Psoas muscle (tissue), 8 donors: Measurements from ENCODE around the gene ERN1. TPM values are rescaled to one million over a fixed set of nuclear protein-coding genes. Genes with fewer than 3 reads are reported as not detected.

ENCODE experiments used
- ATAC-seq, 4 donors: fragments of 200-7000 bp; cut with Tn5 transposase; one replicate each; pipeline ENCODE4 v1.9.1; 2020; ENCODE audit warnings: moderate library complexity in 3 of 4, mild to moderate bottlenecking in 2 of 4
- DNase-seq, 2 donors: peaks; one replicate each; pipeline ENCODE4 v3.0.0-alpha.2; 2020
- H3K27ac ChIP-seq: fragments of 200-600 bp; one replicate; pipeline ENCODE4 v1.8.0; 2022
- H3K27me3 ChIP-seq, 3 donors: fragments of 200-600 bp in 1 of 3; one replicate each; pipeline versions ENCODE4 v1.6.1 to v1.8.0; 2013 to 2022; ENCODE audit warnings: low read length in 2 of 3, mild to moderate bottlenecking in 2 of 3, moderate library complexity in 1 of 3; ENCODE audit not compliant: insufficient read depth in 3 of 3
- H3K36me3 ChIP-seq, 2 donors: fragments of 200-600 bp in 1 of 2; one replicate each; pipeline versions ENCODE4 v1.6.1 to v1.8.0; 2013 to 2022; ENCODE audit warnings: low read depth in 1 of 2, mild to moderate bottlenecking in 1 of 2, moderate library complexity in 1 of 2; ENCODE audit not compliant: insufficient read depth in 1 of 2
- H3K4me1 ChIP-seq: fragments of 200-600 bp; one replicate; pipeline ENCODE4 v1.8.0; 2022
- H3K4me3 ChIP-seq: fragments of 200-600 bp; one replicate; pipeline ENCODE4 v1.8.0; 2022; ENCODE audit warnings: mild to moderate bottlenecking
- H3K9me3 ChIP-seq: fragments of 200-600 bp; one replicate; pipeline ENCODE4 v1.8.0; 2022
- WGBS, 3 donors: extraction: QIAGEN DNeasy Blood & Tissue Kit; methylation state at CpG; one replicate each; pipeline versions ENCODE4 v1.1.6 to v1.1.7; 2013; 5-methylcytosine and 5-hydroxymethylcytosine counted together
- intact Hi-C, 2 donors: fragments of 100-400 bp; cut with DNase I; formaldehyde crosslinking; loops; one replicate each; pipeline versions ENCODE4 v1.11.0 to v1.14.2; 2022
- polyA plus RNA-seq, 3 donors: library from polyadenylated mRNA; stranded (reverse); fragments of 200-250 nt; gene quantifications; one replicate each; pipeline ENCODE4 v1.2.3, GENCODE V29; 2013
- total RNA-seq, 4 donors: library from RNA; stranded (reverse); fragmentation: NEBNext Ultra II Directional in 2 of 4; extraction: Animal tissue kit (Norgen Biotek cat#: 25700) in 2 of 4; gene quantifications; one replicate each; pipeline versions ENCODE4 v1.2.1 to v1.2.4, GENCODE V29; 2021 to 2023
- TF ChIP-seq, protein P1 (sequence below): fragments of 200-600 bp; IDR thresholded peaks from one replicate; pipeline ENCODE4 v1.8.0; 2022; ENCODE audit warnings: antibody characterized with exemption
- donor health status: healthy with polysubstance abuse.
- donor health status: DM: no; HTN: no; CAD: no; lungs with moderate emphysema.
- donor health status: Bipolar disorder and iron deficiency.
- donor health status: healthy.
- donor health status: DM: yes; HTN: yes; CAD: no.
- donor health status: DM: no; HTN: no; CAD: no.
- donor health status: DM: no; HTN: no; CAD: no.
- donor health status: DM: yes; HTN: yes; CAD: no.

The ERN1 gene
- total and polyA plus RNA-seq, 7 donors, result 2.8 to 16.6 (median 10.6) TPM

DNA sequence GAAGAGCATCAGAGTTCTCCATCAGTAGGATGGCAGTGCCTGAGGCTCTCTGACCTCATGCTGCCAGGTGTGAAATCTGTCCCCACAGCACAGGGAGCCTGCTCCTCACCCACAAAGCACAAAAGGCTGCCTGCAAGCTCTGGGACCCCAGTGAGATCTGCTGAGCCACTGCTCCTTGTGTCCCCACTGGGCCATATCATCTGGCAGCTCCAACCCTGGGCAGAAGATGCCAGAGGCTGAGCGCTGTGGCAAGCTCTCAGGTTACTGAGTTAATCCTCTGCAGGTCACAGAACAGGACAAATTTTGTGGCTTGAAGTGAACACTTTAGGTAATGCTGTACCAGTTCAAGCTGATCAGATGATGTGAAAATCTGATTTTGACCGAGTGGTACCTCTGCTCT lies 26.7 kb upstream of the ERN1 start:
- Histone ChIP-seq H3K4me1 (peaks cover 86% of the 10 kb centered on the region), H3K4me3 (no peak overlapping the region), H3K36me3 (peaks cover 9 to 33% of the 10 kb centered on the region in 2 donors), H3K27ac (peak overlapping the region; percentile 88), H3K27me3 (no peaks in the 10 kb centered on the region), H3K9me3 (no peaks in the 10 kb centered on the region)
- DNase-seq, result peak; percentile 50 to 78
- 32 to 40% (median 36%) methylated on average over 2 of the region's 2 CpGs for WGBS, 3 donors
- TF ChIP-seq, protein P1, sequence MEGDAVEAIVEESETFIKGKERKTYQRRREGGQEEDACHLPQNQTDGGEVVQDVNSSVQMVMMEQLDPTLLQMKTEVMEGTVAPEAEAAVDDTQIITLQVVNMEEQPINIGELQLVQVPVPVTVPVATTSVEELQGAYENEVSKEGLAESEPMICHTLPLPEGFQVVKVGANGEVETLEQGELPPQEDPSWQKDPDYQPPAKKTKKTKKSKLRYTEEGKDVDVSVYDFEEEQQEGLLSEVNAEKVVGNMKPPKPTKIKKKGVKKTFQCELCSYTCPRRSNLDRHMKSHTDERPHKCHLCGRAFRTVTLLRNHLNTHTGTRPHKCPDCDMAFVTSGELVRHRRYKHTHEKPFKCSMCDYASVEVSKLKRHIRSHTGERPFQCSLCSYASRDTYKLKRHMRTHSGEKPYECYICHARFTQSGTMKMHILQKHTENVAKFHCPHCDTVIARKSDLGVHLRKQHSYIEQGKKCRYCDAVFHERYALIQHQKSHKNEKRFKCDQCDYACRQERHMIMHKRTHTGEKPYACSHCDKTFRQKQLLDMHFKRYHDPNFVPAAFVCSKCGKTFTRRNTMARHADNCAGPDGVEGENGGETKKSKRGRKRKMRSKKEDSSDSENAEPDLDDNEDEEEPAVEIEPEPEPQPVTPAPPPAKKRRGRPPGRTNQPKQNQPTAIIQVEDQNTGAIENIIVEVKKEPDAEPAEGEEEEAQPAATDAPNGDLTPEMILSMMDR, result no peak
- intact Hi-C loops, result loop anchor here in 1 of 2 donors (5.0 kb wide), 2 partner anchors 46 to 61 kb away; no protein-coding TSS in a partner anchor
- peak; percentile 49 to 64 (median 60) for ATAC-seq

DNA sequence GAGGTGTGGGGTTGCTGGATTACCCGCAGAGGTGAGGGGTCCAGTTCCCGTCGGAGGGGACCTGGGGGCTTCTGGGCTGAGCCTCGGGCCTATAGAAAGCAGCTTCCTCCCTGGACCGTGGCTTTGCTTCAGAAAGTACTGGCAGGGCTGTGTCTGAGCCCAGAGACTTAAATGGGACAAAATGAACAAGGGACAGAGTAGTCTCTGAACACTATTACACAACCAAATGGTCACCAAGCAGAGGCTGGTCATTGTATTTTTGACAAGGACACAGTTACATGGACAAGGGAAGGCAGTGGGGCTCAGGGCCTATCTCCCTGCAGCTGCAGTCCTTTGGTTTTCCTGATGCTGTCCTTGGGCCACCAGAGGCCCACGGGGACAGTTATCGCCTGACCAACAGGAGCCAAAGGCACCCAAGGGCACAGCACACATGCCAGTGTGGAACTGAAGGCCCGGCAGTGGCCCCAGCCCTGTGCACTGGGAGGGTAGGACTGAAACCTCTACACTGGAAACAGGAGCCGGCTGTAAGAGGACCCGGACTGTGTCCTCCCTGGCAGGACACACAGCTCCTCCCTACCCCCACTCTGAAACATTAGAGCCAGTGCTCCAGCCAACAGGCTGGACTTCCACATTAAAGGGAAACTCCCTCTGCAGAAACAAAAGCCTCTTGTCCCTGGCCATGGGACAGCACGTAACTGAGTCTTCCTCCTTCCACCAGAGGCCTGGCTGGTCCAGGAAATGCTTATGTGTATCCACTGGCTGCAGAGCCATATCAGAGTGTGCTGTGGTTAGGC lies 26.0 kb upstream of the ERN1 start:
- intact Hi-C loops, result loop anchor here in 1 of 2 donors (5.0 kb wide), 2 partner anchors 46 to 61 kb away; no protein-coding TSS in a partner anchor
- Histone ChIP-seq H3K4me1 (peaks cover 87% of the 10 kb centered on the region), H3K4me3 (no peak overlapping the region), H3K27me3 (no peaks in the 10 kb centered on the region), H3K9me3 (no peaks in the 10 kb centered on the region), H3K36me3 (peaks cover 9 to 30% of the 10 kb centered on the region in 2 donors), H3K27ac (peak overlapping the region; percentile 88)
- TF ChIP-seq, protein P1, result no peak
- peak; percentile 75 to 91 for DNase-seq
- ATAC-seq, result peak; percentile 92 to 96 (median 94)
- WGBS, 3 donors, result 18 to 23% (median 18%) methylated on average over 11 of the region's 11 CpGs

- DNase-seq (no peak), ATAC-seq (peak; percentile 3 to 23 (median 12))
- Histone ChIP-seq H3K27ac (peak overlapping the region; percentile 88), H3K4me1 (peaks cover 95% of the 10 kb centered on the region), H3K36me3 (peaks cover 9 to 29% of the 10 kb centered on the region in 2 donors), H3K27me3 (no peaks in the 10 kb centered on the region), H3K4me3 (no peak overlapping the region), H3K9me3 (no peaks in the 10 kb centered on the region)
- TF ChIP-seq, protein P1, result no peak
- intact Hi-C loops, result loop anchor here in 1 of 2 donors (5.0 kb wide), 2 partner anchors 47 to 62 kb away; no protein-coding TSS in a partner anchor
- WGBS, 3 donors, result 88 to 92% (median 90%) methylated on average over 7 of the region's 7 CpGs
These were observed 25.2 kb upstream of the ERN1 start for GRCh38 chr17:64155129-64155528.

DNA sequence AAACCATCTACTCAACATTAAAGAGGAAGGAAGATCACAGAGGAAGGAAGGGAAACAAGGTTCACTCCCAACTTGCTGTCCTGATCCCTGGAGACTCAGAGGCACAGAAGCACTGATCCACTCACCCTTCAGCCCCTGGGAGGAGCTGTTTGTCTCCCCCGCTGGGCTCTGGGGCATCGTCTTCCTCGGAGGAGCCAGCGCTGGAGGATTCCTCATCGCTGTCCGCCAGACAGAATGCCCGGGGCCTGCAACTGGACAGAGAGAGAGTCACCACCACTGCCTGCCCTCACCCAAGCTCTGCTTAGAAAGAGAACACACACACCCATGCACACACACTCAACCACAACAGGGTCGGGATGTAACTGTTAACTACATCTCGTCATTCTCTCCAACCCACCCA lies 24.8 kb upstream of the ERN1 start:
- peaks cover 9 to 29% of the 10 kb centered on the region in 2 donors for H3K36me3 ChIP-seq
- peak overlapping the region; percentile 88 for H3K27ac ChIP-seq
- H3K9me3 ChIP-seq, result no peaks in the 10 kb centered on the region
- intact Hi-C loops, result loop anchor here in 1 of 2 donors (5.0 kb wide), 2 partner anchors 48 to 63 kb away; no protein-coding TSS in a partner anchor
- H3K27me3 ChIP-seq, result no peaks in the 10 kb centered on the region
- H3K4me3 ChIP-seq, result no peak overlapping the region
- TF ChIP-seq, protein P1, result no peak
- ATAC-seq, result no peak
- peaks cover 98% of the 10 kb centered on the region for H3K4me1 ChIP-seq
- no peak for DNase-seq
- 50 to 57% (median 50%) methylated on average over 9 of the region's 9 CpGs for whole genome bisulfite sequencing, 3 donors
